GM21529 (cell line): ENCODE data around the gene CAMTA1.

Experiments used
- ATAC-seq: cut with Tn5 transposase; IDR thresholded peaks from one replicate; pipeline ENCODE4 v1.9.1; 2021; ENCODE audit not compliant: unreplicated experiment

Gene CAMTA1

GRCh38 chr1:7263021-7263960, 478.0 kb downstream of the CAMTA1 start:
- no peak for ATAC-seq

GRCh38 chr1:7264101-7264500, 478.8 kb downstream of the CAMTA1 start:
- ATAC-seq = no peak

- ATAC-seq = no peak
Observed at GRCh38 chr1:7265771-7266371, 480.6 kb downstream of the CAMTA1 start.

DNA sequence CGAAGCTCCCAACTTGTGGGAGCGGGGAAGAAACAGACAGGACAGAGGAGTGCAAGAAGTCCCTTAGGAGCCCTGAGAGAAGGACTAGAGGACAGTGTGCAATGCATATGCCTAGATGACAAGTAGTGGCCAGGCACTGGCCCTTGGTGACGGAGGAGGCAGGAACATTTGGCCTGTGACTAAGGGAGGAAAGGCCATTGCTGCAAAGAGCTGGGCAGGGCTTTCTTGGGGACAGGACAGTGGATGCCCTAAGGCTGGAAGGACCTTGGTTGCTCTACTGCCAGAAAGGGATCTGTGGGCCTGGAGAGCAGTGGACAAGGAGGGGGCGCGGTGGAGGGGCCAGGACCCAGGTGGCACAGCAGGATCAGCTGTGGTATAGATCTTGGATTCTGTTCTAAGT, 481.3 kb downstream of the CAMTA1 start:
- no peak for ATAC-seq

DNA sequence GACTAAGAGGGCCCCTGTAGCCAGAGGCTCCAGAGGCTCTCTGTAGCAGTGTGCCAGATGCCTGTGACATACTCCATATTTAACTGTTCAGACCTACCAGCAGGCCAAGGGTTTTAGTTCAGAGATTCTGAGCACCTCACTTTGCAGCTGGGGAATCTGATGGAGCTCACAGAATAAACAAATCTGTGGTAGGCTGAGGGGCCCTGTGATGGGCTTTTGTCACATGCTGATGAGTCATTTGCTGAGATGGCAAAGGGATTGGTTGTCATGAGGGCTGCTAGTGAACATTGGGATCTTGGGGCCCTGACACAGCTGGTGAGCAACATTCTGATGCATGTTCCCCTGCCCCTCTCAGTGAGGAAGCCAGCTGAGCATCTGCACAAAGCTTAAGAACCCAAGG, 482.2 kb downstream of the CAMTA1 start:
- no peak for ATAC-seq

DNA sequence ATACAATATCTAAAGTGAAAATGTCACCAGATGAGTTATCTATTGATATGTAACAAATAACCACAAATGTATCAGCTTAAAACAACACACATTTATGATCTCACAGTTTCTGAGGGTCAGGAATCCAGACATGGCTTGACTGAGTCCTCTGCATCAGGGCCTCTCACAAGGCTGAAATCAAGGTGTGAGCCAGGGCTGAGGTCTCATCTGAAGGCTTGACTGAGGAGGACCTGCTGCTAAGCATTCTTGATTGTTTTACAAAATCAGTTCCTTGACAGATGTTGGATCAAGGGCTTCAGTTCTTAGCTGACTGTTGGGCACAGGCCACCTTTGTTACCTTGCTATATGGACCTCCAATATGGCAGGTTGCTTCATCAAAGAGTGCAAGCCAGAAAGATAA, 483.7 kb downstream of the CAMTA1 start:
- ATAC-seq = no peak

DNA sequence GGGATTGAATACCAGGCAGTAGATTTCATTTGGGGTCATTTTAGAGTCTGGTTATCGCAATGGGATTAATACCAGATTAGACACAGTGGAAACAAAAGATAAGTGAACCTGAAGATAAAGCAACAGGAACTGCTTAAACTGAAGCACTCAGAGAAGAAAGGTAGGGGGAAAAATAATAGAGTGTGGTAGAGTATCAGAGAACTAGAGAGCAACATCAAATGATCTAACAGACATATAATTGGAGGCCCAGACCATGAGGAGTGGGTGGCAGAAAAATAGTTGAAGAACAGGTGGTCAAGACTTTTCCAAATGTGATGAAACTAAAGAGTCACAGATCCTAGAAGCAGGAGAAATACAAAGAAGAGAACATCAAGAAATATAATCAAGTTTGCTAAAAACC, 484.3 kb downstream of the CAMTA1 start:
- no peak for ATAC-seq

GRCh38 chr1:7274256-7274655, 489.0 kb downstream of the CAMTA1 start:
- ATAC-seq = no peak

DNA sequence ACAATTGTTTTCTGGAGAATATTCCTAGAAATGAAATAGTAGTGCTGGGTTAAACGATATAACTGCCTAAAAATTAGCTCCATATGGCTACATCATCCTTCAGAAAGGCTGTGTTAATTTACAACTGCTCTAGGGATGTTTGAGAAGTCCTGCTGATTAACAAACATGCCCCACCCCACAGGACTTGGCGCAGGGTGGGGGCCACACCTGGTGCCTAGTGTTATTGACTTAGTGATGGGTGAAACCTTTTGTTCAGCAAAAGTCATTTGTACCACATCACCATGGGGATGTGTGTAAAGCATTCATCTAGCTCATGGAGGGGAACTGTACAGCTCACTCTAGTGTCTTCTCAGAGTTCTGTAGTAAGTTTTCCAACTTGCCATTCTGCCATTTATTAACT, 492.8 kb downstream of the CAMTA1 start:
- no peak for ATAC-seq

DNA sequence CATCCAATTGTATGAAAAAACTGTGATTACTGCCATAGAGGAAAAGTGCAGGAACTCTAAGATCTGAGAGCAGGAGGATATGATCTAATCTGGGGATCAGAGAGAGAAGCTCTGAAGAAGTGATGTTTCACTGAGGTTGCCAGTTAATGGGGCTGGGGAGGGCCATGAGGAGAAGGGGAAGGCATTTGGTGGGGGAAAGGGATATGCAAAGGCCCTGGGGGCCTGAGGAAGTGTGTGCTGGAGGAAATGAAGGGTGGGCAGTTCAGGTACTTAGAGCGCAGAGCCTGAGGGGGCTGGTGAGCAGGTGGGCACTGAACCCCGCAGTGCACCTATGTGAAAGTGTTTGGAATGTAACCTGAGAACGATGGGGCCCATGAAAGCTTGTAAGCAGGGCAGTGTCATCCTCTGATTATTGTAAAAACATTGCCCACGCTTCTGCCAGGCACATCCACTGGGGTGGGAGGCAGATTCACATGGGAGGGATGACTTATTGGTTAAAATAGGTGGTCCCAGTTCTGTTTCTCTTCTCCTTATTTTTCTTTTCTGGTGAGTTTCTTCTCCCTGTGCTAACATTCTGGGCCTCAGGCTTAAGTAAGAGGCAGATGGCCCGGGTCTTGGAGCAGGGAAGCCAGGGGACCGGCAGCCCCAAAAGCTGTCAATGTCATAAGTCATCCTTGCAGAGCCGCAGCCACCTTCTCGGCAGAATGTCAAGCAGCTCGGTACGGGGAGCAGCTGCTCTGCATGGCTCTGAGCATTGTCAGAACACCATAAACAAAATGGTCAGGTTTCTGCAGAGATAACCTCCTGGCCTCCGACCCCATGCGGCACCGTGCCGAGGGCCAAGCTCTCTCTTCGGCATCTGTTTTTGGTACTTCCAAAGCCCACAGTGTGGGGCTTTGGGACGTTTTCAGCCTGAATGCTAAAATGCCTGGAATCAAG, 493.8 kb downstream of the CAMTA1 start:
- no peak for ATAC-seq

DNA sequence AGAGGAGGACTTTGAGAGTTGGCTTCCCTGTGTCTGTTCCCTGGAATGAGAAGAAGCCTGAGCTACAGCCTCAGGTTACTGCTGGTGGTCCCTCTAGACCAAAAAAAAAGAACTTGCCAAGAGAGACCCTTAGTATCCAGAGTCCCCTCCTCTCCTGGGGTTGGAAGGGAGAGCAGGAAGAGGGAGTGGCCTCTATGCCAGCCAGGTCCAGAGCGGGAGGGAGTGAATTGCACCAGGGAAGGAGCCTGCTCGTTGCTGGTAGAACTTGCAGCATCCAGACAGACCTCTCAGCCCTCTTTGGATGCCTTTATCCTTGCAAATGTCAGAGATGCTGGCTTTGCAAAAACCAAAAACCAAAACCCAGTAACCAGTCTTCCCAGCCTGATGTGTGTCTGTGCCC, 494.5 kb downstream of the CAMTA1 start:
- ATAC-seq = no peak

DNA sequence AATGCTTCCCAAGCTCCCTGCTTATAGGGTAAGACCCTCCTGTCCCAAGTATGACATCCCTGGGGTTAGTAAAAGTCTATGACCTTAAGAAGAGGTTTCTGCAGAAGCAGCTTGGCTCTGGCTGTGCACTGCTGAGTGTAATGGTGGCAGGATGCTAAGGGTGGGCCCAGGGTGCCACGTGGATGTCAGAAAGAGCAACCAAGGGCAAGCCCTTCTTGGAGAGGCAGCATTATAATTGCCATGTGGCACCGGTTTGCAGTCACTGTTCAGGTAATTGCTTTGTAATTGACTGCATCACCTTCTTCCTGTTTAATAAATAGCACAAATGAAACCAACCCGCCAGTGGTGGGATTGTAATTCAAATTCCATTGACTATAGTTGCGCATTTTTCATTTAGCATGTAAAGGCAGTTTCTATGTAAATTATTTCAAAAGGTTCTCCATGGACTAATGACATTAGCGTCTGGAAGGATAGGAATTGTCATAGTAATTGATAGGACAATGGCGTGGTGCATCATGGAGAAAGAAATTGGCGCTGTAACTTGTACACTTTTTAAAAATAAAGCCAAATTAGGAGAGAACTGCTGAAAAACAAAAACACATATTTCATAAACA, 495.2 kb downstream of the CAMTA1 start:
- no peak for ATAC-seq

DNA sequence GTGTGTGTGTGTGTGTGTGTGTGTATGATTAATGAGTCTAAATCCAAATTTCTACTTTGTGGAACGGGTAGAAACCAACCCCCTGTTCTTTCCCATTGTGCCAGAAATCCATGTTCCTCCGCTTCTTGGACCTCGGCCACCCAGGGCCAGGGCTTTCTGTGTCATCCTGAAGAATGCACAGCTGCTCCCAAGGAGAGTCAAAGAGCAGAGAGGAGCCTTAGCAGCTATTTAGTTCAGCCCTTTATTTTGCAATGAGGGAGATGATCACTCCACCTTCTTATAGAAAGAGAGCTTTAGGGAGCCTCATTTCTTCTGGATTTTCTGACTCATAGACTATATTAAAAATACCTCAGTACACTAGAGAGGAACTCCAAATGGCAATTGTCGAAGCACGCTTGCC, 496.6 kb downstream of the CAMTA1 start:
- no peak for ATAC-seq

- ATAC-seq = no peak
Observed at GRCh38 chr1:7284839-7285435, 499.7 kb downstream of the CAMTA1 start.

DNA sequence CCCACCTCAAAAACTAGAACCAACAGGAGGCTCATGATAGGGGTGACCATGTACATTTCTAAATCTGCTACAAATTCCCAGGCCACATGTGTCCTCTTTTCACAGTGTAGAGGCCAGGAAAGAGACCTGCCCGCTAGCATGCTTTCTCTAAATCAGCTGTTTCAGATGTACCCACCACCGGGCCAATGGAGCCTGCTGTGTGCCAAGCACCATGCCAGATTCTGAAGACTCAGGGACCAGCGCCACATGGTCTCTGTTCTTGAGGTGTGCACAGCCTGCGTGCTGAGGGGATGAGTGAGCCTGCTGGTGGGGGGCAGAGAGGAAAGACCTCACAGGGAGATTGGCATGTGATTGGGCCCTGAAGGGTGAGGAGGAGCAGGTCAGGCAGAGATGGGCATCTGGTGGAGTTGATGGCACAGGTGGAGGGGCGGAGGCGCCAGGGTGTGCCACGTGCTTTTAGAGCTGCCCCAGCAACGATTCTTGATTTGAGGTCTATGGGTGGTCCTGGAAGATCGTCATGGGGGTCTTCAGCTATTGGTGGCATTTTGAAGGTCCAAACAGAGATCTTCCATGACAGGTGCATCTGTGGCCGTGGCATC, 500.7 kb downstream of the CAMTA1 start:
- no peak for ATAC-seq

- no peak for ATAC-seq
Observed at GRCh38 chr1:7287013-7287412, 501.8 kb downstream of the CAMTA1 start.

- ATAC-seq = no peak
Observed at GRCh38 chr1:7288992-7289391, 503.7 kb downstream of the CAMTA1 start.

DNA sequence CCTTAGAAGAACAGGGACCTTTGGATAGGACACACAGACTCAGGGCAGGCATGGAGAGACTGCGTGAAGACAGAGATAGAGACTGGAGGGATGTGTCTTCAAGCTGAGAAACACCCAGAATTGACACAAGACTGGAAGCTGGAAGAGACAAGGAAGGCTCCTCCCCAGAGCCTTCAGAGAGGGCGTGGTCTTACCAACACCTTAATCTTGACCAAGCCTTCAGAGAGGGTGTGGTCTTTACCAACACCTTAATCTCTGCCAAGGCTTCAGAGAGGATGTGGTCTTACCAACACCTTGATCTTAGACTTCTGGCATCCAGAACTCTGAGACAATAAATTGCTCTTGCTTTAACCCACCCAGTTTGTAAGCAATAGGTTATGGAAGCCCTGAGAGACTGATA, 504.4 kb downstream of the CAMTA1 start:
- ATAC-seq = no peak

GRCh38 chr1:7290971-7291970, 506.0 kb downstream of the CAMTA1 start:
- no peak for ATAC-seq
